Vagina (tissue), 2 donors: Measurements from ENCODE around the gene OMP. TPM values are rescaled to one million over a fixed set of nuclear protein-coding genes. Genes with fewer than 3 reads are reported as not detected.

Experiments used
- DNase-seq, 2 donors: peaks; one replicate each; pipeline ENCODE4 v3.0.0-alpha.2; 2017; ENCODE audit errors: extremely low spot score in 2 of 2
- H3K27ac ChIP-seq: fragments of 200-600 bp; sonication (generic); one replicate; pipeline ENCODE4 v1.5.1; 2019
- H3K27me3 ChIP-seq: fragments of 200-600 bp; sonication (generic); one replicate; pipeline ENCODE4 v1.5.1; 2019
- H3K36me3 ChIP-seq, 2 donors: fragments of 200-600 bp; sonication (generic); one replicate each; pipeline ENCODE4 v1.5.1; 2017 to 2019
- H3K4me1 ChIP-seq: fragments of 200-600 bp; sonication (generic); one replicate; pipeline ENCODE4 v1.5.1; 2019
- H3K4me3 ChIP-seq, 2 donors: fragments of 200-600 bp; sonication (generic); 1 replicate in 1 of 2; 2 replicates in 1 of 2; pipeline ENCODE4 v1.5.1; 2016 to 2019
- H3K9me3 ChIP-seq: fragments of 200-600 bp; sonication (generic); one replicate; pipeline ENCODE4 v1.5.1; 2019
- POLR2A ChIP-seq, 2 donors: fragments of 450-650 bp; IDR thresholded peaks; one replicate each; pipeline ENCODE4 v1.6.1; 2017; ENCODE audit warnings: antibody characterized with exemption in 2 of 2, mild to moderate bottlenecking in 2 of 2, moderate library complexity in 2 of 2
- POLR2AphosphoS5 ChIP-seq, 2 donors: sonication (generic); formaldehyde crosslinking; IDR thresholded peaks; one replicate each; pipeline ENCODE4 v1.9.0; 2017; ENCODE audit warnings: antibody characterized with exemption in 2 of 2, mild to moderate bottlenecking in 2 of 2, low read depth in 1 of 2; ENCODE audit not compliant: insufficient read depth in 1 of 2
- intact Hi-C: fragments of 100-400 bp; cut with DNase I; formaldehyde crosslinking; loops from one replicate; pipeline ENCODE4 v1.15.1; 2023
- total RNA-seq: library from RNA; depleted of rRNA; stranded (reverse); fragments of >200 nt; gene quantifications from one replicate; pipeline ENCODE4 v1.2.3, GENCODE V29; 2016
- TF ChIP-seq, protein P1 (sequence below), 3 experiments: fragments of 450-650 bp in 2 of 3; fragments of 200-600 bp in 1 of 3; sonication (generic) in 1 of 3; IDR thresholded peaks; one replicate each; pipeline ENCODE4 v1.5.1; 2017 to 2019; ENCODE audit warnings: antibody characterized with exemption in 3 of 3, mild to moderate bottlenecking in 2 of 3, moderate library complexity in 2 of 3

OMP gene
- total RNA-seq, 1 donor from 2014 or later, result not detected

DNA sequence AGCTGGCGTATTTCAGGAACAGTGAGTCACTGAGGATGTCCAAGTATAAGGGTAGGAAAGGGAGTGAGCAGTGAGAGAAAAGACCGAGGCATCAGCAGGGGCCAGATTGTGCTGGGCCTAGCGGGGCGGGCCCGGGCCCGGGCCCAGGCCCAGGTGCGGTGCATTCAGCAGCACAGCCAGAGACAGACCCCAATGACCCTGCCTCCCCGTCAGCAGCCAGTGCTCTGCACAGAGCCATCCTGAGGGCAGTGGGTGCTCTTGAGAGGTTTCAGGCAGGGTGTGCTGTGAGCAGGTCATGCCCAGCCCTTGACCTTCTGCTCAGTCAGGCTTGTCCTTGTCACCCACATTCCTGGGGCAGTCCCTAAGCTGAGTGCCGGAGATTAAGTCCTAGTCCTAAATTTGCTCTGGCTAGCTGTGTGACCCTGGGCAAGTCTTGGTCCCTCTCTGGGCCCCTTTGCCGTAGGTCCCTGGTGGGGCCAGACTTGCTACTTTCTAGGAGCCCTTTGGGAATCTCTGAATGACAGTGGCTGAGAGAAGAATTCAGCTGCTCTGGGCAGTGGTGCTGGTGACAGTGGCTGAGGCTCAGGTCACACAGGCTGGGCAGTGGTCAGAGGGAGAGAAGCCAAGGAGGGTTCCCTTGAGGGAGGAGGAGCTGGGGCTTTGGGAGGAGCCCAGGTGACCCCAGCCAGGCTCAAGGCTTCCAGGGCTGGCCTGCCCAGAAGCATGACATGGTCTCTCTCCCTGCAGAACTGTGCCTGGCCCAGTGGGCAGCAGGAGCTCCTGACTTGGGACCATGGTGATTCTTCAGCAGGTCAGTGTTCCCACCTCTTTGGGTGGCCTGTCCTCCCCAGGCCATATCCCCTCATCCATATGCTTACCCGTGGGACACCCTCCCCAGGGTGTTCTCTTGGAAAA is 27.5 kb downstream of the OMP start:
- Histone ChIP-seq H3K9me3 (no peaks in the 10 kb centered on the region), H3K4me1 (peaks cover 26% of the 10 kb centered on the region), H3K36me3 (no peaks in the 10 kb centered on the region), H3K27me3 (no peaks in the 10 kb centered on the region), H3K4me3 (no peak overlapping the region), H3K27ac (no peak overlapping the region)
- intact Hi-C loops, result loop anchor here (5.0 to 10.0 kb wide), 2 partner anchors 57 to 425 kb away; no protein-coding TSS in a partner anchor
- TF ChIP-seq, protein P1, sequence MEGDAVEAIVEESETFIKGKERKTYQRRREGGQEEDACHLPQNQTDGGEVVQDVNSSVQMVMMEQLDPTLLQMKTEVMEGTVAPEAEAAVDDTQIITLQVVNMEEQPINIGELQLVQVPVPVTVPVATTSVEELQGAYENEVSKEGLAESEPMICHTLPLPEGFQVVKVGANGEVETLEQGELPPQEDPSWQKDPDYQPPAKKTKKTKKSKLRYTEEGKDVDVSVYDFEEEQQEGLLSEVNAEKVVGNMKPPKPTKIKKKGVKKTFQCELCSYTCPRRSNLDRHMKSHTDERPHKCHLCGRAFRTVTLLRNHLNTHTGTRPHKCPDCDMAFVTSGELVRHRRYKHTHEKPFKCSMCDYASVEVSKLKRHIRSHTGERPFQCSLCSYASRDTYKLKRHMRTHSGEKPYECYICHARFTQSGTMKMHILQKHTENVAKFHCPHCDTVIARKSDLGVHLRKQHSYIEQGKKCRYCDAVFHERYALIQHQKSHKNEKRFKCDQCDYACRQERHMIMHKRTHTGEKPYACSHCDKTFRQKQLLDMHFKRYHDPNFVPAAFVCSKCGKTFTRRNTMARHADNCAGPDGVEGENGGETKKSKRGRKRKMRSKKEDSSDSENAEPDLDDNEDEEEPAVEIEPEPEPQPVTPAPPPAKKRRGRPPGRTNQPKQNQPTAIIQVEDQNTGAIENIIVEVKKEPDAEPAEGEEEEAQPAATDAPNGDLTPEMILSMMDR (IDR thresholded peaks at IDR 0.05), result no peak
- TF ChIP-seq POLR2AphosphoS5 (IDR thresholded peaks at IDR 0.05; ENCODE audit: insufficient read depth in 1 of 2, low read depth in 1 of 2), result no peak
- TF ChIP-seq POLR2A (IDR thresholded peaks at IDR 0.05), result no peak
- DNase-seq, result no peak

DNA sequence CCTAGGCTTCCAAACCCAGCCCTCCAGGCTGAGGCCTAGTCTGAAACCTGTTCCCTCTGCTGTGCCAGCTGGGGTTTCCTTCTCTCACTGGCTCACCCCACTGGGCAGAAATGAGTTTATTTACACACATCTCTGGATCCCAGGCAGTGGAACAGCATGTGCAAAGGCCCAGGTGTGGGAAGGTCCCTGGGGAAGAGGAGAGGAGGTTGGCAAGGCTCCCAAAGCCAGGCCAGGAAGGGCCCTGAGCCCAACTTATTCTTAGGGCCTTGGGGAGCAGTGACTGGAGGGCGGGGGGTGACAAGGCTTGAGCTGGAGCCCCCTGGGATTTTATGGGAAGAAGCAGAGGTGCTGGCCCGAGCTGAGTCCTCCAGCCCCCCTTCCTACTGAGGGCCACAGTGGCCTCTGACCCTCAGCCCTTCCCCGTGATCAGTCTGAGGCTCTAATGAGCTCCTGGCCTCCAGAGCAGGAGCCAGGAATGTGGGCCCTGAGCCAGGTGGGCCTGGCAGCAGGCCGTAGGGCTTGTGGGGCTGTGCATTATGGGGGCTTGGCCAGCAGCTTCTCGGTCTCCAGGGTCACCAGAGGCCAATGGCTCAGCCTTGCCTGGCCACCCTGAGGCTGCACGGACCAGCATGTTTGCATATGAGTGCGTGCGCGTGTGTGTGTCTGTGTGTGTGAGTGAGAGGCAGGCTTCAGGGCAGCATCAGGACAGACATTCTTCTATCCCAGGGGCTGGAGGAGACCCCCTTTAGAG is 28.3 kb downstream of the OMP start:
- H3K9me3 ChIP-seq, result no peaks in the 10 kb centered on the region
- intact Hi-C loops, result no loop called here
- H3K27ac ChIP-seq, result no peak overlapping the region

DNA sequence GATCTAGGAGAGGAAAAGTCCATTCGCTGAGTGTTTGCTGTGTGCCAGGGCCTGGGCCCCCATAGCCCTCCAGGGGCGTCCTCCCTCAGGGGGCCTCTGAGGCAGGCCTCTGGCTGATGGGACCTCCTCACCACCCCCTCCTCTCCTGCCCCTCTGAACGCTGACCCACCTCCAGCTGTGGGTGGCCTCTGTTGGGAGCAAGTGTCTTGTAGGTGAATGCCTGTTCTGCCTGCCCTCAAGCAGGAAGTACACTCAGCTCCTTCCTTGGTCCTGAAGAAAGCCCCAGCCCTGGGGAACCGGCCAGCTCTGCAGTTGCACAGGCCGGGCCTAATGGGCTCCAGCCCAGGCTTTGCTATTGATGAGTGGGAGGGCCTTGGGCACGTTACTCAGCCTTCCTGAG is 28.9 kb downstream of the OMP start:
- Histone ChIP-seq H3K4me1 (peaks cover 26% of the 10 kb centered on the region), H3K27me3 (no peaks in the 10 kb centered on the region), H3K9me3 (no peaks in the 10 kb centered on the region), H3K4me3 (no peak overlapping the region), H3K36me3 (no peaks in the 10 kb centered on the region), H3K27ac (no peak overlapping the region)
- intact Hi-C loops, result no loop called here
- no peak for TF ChIP-seq POLR2AphosphoS5 (IDR thresholded peaks at IDR 0.05; ENCODE audit: insufficient read depth in 1 of 2, low read depth in 1 of 2)
- TF ChIP-seq, protein P1 (IDR thresholded peaks at IDR 0.05), result no peak
- no peak for TF ChIP-seq POLR2A (IDR thresholded peaks at IDR 0.05)
- DNase-seq, result no peak

More for the DNA sequence above, 28.3 kb downstream of the OMP start:
- TF ChIP-seq POLR2A (IDR thresholded peaks at IDR 0.05) (no peak), POLR2AphosphoS5 (IDR thresholded peaks at IDR 0.05; ENCODE audit: insufficient read depth in 1 of 2, low read depth in 1 of 2) (no peak)
- TF ChIP-seq, protein P1 (IDR thresholded peaks at IDR 0.05), result no peak
- H3K27me3 ChIP-seq, result no peaks in the 10 kb centered on the region
- no peak for DNase-seq
- peaks cover 26% of the 10 kb centered on the region for H3K4me1 ChIP-seq
- H3K36me3 ChIP-seq, result no peaks in the 10 kb centered on the region
- H3K4me3 ChIP-seq, result no peak overlapping the region

DNA sequence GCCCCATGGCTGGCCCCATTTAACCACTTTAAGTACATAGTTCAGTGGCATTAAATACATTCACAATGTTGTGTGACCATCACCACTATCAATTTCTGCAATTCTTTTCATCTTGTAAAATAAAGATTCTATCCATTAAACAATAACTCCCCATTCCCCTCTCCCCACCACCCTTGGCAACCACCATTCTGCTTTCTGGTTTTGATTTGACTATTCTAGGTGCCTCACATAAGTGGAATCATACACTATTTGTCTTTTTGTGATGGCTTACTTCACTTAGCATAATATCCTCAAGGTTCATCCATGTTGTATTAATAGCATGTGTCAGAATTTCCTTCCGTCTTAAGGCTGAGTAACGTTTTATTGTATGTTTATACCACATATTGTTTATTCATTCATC is 32.4 kb downstream of the OMP start:
- no peaks in the 10 kb centered on the region for H3K36me3 ChIP-seq
- intact Hi-C loops, result no loop called here
- H3K27me3 ChIP-seq, result no peaks in the 10 kb centered on the region
- H3K27ac ChIP-seq, result no peak overlapping the region
- no peak for TF ChIP-seq POLR2AphosphoS5 (IDR thresholded peaks at IDR 0.05; ENCODE audit: insufficient read depth in 1 of 2, low read depth in 1 of 2)
- TF ChIP-seq, protein P1 (IDR thresholded peaks at IDR 0.05), result no peak
- no peak for TF ChIP-seq POLR2A (IDR thresholded peaks at IDR 0.05)
- DNase-seq, result no peak
- peaks cover 21% of the 10 kb centered on the region for H3K4me1 ChIP-seq
- no peak overlapping the region for H3K4me3 ChIP-seq
- H3K9me3 ChIP-seq, result no peaks in the 10 kb centered on the region
